DMS114 treated with DMSO at 0.1 percent for 48 hours (cell line): Measurements from ENCODE around the gene NKIRAS1.
"Not testable (repeated sequence)": the region's sequence is repeated elsewhere in the genome, so short reads cannot be mapped to it uniquely, and the experiment has no call there.

Experiments
- DNase-seq: peaks from one replicate; lab custom pipeline; 2025; ENCODE audit not compliant: unreplicated experiment; lab: John Stamatoyannopoulos, UW

Gene NKIRAS1

DNA sequence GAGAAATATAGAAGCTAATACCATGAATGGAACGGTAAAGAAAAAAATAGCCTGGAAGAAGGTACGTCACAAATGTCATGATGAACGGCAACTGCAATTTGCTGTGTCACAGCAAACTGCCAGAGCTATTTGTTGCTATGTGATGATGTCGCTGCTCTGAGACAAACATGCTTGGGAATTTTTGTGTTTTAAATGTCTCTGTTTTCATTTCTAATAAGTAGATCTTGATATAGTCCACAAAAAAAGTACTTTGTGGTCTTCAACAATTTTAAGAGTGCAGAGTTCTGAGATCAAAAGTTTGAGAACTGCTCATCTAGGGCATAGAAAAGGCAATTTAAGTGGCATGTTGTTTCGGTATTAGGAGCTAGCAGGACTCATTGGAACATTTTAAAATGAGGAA is 24.0 kb upstream of the NKIRAS1 start:
- no peak for DNase-seq

DNA sequence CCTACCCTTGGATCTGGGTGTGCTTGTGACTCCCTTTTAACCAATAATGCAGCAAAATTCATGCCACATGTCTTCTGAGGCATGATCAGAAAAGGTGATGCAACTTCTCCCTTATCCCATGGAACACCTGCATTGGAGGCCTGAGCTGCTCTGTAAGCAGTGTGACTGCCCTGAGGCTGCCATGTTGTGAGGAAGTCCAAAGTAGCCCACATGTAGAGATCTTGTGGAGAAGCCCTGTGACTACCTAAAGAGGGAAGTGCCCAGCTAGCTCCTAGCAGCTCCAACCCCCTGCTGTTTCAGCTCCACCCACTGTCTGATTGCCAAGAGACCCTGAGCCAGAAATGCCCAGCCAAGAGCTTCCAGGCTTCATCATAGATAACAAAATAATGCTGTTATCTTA is 21.9 kb upstream of the NKIRAS1 start:
- DNase-seq: no peak

DNA sequence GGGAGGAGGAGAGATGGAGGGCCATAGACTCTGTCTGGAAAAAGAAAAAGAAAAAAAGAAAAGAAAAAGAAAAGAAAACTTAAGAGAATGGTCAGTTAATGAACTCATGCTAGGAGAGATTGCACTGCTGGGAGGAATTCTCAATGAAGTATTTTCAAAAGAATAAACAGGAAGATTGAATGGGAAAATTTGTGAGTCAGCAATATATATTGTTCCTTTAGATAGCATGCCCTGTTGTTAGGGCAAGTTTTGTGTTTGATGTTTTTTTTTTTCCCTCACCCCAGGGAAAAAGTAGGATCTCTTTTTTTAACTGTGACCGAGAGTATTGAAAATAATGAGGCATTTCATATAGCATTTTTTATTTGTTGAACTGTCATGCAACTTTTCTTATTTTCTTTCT is 20.5 kb upstream of the NKIRAS1 start:
- DNase-seq: no peak

DNA sequence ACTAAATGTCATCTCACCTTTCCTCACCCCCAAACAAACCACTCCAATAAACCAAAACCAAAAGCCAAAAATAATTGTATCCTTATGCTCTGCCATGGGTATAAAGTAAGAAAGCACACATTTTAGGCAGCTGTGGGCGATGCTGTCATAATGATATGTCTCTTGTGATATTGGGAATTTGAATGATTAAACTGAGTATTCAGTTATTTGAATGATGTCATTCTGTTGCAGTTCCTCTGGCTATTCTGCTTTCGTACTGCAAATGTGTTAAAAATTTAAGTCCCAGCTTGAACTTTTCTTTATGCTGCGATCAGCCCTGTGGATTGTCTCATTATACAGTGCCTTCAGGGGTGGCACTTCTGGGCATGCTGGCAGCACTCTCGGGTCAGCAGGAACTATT is 17.5 kb upstream of the NKIRAS1 start:
- DNase-seq: no peak

DNA sequence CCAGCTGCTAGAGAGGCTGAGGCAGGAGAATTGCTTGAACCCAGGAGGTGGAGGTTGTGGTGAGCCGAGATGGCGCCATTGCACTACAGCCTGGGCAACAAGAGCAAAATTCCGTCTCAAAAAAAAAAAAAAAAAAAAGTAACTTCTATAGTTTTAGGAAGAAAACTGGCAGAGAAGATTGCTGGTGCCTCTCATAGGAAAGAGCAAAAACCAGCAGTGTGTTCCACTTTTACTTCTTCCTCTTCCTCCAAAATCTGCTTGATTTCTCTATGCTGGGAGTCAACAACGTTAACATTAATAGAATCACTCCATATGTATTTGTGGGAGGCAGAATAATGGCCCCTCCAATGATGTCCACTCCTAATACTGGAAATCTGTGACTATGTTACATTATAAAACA is 15.8 kb upstream of the NKIRAS1 start:
- DNase-seq: no peak

DNA sequence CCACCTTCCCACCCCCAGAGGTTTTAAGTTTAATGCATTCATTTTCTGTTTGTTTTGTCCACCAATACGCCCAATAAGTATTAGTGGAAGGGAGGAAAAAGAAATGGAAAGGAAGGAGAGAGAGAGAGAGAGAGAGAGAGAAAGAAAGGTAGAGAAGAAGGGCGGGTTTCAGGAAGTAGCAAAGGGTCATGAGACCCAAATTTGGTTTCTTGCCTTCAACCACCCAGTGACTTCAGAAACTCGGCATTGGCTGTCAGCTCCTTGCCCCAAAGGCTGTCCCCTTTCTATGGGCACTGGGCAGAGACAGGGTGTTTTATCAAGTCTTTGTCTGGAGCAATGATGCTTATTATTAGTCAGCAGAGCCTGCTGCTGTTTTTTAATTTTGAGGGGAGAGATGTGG is 14.8 kb upstream of the NKIRAS1 start:
- no peak for DNase-seq

DNA sequence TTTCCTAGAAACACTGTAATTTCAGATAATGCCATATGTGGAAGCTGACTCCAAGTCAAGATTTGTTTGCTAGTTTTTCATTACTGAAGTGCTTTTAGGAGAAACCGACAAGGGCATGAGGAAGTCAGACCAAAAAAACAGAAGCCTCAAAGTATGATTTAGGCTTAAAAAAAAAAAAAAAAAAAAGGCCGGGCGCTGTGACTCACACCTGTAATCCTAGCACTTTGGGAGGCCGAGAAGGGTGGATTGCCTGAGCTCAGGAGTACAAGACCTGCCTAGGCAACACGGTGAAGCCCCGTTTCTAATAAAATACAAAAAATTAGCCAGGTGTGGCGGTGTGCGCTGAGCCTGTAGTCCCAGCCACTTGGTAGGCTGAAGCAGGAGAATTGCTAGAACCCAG is 11.7 kb upstream of the NKIRAS1 start:
- no peak for DNase-seq

DNA sequence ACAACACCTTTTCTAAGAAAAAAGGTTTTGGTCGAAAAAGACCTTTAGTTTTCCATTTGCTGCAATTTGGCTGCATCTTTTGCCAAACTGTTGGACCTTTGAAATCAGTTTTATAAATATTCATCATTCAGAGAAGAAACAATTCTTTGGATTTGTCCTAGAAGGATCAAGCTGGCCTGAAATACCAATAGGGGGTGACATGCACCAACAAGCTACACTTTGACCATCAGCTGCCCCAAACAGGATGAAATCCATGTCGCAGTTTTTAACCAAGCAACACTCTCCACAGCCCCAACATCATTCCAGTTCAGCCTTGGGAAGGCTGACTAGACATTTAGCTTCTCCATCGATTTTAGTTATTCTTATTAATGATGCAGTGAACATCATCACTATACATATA is 9.9 kb upstream of the NKIRAS1 start:
- DNase-seq: no peak

DNA sequence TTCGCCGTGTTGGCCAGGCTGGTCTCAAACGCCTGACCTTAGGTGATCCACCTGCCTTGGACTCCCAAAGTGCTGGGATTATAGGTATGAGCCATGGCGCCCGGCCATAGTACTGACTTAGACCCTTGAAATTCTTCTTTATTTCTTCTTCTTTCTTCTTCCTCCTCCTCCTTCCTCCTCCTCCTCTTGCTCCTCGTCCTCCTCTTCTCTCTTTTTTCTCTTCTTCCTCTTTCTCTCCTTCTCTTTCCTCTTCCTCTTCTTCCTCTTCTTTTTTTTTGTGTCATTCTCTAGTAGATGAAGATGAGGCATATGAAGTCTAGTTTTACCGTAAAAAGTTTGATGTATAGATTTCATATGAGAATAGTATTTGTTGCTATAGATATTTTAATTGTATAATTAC is 9.5 kb upstream of the NKIRAS1 start:
- no peak for DNase-seq

DNA sequence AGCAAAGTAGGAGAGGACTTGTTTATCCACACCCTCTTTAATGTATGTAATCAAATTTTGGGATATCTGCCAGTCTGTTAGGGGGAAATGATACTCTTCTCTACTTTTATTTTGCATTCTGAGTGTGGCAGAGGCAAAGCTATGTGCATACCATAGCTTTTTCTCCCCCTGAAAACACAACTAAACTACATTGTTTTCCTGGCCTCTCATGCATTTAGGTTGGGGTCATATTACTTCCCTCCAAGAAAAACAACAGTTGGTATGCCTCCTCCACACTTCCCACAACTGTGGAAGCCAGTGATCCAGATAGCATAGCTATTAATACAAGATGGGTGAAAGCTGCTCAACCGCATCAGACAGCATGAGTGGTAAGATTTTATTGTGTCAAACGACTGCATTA is 7.0 kb upstream of the NKIRAS1 start:
- DNase-seq: peak; percentile 66

DNA sequence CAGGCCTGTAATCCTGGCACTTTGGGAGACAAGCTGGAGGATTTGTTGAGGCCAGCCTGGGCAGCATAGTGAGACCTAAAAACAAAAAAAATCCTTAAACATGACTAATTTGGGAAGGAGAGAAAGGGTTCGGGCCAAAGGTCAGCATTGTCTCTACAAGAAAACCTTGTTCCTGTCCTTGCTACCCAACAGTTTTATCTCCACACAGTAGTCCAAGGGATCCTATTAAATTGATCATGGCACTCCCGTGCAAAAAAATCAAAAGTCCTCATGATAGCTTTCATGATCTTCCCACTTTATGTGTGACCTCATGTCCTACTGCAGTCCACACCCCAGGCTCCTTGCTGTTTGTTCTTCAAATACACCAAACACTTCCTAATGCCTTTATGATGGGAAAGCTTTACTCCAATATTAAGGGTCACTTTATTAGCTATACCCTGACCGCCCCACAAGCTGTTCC is 4.3 kb upstream of the NKIRAS1 start:
- DNase-seq: no peak

DNA sequence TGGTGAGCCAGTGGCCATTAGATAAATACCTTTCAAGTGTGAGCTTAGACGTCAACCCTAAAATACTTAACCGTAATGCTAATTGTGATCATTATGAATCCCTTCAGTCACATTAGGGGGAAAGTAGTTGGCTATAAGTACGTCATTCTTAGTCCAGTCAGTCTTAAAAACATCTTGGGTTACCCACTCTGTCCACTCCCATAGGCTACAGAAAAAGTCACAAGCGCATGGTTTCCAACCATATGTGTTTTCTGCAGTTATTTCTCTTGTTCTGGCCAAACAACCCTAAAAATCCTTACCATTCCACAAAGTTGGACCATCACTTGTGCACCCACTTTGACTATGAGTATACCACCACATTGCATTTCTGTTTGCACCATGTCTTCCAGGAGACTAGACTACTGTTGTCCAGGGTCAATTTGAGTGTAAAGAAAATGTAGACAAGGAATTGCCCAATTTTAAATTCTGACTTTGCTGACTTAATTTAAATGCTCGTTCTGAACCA is 3.4 kb upstream of the NKIRAS1 start:
- DNase-seq: no peak

DNA sequence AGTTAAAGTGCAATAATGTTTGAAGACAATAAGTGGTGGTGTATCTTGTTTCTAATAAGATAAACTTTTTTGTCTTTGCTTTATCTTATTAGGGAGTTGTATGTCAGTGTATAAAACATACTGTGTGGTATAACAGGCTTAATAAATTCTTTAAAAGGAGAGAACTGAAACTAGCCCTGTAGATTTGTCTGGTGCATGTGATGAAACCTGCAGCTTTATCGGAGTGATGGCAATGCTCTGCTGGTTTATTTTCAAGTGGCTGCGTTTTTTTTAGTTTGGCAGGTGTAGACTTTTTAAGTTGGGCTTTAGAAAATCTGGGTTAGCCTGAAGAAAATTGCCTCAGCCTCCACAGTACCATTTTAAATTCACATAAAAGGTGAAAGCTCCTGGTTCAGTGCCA is 2.8 kb upstream of the NKIRAS1 start:
- DNase-seq: no peak

DNA sequence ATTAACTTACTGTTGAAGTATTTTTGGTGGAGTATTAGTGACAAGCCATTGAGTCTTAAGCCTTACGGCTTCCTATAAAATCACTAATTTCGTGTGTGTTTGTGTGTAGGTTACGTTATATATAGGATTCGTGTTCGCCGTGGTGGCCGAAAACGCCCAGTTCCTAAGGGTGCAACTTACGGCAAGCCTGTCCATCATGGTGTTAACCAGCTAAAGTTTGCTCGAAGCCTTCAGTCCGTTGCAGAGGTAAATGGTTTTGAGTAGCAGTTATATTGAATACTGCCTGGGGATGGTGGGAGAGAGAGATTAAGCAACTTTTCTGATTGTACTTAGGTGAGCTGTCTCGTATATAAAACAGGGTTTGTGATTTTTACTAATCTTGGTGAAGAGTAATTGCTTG is 1.5 kb upstream of the NKIRAS1 start:
- DNase-seq: not testable (repeated sequence)

DNA sequence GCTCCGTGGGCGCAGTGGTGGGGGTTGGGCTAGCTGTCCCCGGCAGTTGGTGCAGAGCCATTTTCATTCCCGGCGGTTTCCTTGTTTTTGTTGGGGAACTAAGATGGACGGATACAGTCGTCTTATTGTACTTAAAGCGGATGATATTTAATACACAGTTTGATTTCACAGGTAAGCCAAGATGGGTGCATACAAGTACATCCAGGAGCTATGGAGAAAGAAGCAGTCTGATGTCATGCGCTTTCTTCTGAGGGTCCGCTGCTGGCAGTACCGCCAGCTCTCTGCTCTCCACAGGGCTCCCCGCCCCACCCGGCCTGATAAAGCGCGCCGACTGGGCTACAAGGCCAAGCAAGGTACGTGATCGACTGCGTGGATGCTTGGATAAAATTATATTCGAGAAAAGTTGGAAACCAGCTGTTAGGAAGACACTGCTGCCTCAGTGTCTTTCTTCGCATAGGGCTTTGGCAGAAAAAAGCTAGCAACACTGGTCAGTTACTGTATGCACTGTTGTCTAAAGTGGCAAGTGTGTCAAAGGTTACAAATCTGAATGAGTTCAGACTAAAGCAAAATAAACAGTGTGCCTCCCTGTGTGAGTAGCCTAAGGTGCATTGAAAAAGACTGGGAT is 1.0 kb upstream of the NKIRAS1 start:
- DNase-seq: not testable (repeated sequence)

DNA sequence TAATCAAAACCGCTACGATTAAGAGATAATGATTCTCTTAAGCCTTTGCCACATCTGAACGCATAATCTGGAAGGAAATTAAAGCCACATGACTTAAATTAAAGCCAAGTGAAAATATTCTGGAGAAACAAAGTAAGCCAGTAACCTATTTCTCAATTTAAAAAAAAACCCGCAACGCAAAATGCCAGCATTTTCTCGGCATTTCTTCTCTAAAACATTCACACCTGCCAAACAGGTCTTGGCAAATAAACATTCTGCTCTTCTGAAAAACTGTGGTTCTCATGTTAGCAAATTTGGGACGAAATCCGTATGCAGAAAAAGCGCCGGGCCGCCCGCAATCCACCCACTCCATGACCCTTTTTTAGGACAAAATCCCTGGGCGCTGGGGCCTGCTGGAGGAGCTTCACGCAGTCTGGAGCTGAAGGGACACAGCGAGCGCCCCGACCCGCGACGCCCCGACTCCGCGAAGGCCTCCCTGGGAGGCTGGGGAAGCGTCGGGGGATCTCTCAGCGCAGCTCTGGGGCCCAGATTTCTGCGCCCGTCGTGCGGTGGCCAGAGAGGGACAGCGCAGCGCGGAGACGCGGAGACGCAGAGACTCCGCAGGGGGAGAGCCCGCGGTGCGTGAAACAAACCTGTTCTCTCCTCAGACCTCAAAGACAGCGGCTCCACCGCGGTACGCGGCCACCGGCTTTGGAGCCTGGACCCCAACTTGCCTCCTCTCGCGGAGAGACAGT is 471 bp downstream of the NKIRAS1 start:
- DNase-seq: no peak

DNA sequence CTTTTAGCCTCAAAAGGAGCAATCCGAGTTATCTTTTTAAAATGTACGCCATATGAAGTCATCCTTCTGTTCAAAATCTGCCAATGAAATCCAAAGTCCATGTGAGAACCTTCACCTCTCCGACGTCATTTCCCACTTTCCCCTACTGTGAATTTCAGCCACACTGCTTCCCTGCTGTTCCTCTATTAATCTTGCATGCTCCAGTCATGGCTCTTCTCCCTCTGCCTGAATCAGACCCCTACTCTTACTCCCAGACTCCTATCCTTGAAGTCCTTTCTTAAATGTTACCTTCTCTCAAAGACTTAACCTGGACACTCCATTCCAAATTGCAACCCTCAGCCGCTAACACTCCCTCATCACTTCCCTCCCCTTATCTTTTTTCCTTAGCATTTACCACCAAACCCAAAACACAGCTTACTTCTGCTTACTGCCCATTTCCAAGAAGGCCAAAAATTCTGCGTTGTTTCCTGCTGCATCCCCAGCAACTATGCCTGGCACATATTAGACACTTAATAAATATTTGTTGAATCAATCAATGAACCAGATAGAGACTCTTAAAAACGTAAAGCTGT is 1.2 kb downstream of the NKIRAS1 start:
- DNase-seq: peak; percentile 8

DNA sequence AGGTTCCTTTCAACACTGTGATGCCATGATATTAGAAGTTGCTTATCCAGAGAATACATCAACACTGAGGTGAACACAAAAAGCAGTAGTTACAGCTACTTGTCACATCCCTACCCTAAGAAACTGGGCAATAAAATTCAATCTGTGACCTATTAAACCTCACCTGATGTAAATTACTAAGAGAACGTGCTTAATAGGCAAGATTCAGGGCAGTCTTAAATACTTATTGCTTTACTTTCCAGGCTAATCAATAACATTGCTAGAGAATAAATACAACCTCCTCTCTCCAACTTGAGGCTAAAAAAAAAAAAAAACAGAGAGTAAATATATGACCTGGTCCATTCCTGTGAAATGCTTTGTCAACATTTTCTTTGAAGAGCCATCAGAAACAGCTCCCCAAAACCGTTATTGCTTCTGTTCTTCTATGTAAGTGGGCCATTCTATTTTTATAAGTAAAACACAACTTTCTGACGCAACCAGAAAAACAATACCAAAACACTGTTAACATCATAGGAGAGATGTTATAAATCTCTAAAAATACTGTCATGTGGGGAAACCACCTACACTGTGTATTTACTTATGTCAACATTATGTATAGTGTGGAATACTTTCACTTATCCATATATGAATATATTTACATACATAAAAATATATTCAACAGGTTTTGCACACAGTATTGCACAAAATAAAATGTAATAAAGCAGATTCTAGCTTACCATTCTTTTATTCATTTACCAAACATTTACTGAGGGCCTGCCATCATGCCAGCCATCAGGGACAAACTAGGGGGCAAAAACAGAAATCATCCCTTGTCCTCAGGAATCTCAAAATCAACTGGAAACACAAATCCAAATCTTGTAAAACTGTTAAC is 2.7 kb downstream of the NKIRAS1 start:
- no peak for DNase-seq

DNA sequence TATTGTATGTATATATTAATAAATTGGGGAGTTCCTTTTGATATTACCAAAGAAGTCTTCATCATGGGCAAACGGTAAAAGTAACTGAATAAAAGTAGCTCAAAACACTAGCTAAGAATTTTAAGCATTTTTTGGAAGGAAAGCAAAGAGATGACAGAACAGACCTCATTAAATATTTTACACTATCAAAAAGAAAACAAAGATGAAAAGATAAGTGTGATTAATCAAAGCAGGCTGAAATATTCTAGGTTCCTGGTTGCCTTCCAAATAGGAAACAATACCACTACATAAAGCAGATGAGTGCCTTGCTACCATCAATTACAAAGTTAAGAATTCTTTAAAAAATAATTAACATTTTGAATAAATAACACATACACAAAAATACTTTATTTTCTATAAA is 3.6 kb downstream of the NKIRAS1 start:
- no peak for DNase-seq

DNA sequence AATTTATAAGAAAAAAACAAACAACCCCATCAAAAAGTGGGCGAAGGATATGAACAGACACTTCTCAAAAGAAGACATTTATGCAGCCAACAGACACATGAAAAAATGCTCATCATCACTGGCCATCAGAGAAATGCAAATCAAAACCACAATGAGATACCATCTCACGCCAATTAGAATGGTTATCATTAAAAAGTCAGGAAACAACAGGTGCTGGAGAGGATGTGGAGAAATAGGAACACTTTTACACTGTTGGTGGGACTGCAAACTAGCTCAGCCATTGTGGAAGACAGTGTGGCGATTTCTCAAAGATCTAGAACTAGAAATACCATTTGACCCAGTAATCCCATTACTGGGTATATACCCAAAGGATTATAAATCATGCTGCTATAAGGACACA is 4.5 kb downstream of the NKIRAS1 start:
- DNase-seq: not testable (repeated sequence)

DNA sequence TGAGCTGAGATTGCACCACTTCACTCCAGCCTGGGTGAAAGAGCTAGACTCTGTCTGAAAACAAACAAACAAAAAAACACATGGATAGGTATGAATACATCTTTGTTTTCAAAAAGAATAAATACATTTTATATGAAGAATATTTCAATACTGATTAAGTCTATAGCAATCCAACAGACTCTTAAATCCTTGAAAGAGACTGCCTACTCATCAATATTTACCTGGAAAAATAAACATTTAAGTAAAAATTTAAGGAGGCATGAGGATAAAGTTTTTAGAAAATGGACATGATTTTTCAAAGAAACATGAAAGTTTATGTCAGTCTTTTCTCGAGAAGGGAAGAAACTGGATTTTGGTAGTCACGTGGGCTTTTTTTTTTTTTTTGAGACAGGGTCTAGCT is 5.4 kb downstream of the NKIRAS1 start:
- DNase-seq: no peak
